Nephron (organoid): ENCODE data around the gene BEX5.
"Not testable (repeated sequence)": the region's sequence is repeated elsewhere in the genome, so short reads cannot be mapped to it uniquely, and the experiment has no call there.

Source experiments
- H3K27ac Mint-ChIP-seq, 3 experiments: 2 replicates each; pipeline ENCODE4 v1.8.0; 2020; ENCODE audit warnings: mixed read lengths in 3 of 3, mild to moderate bottlenecking in 2 of 3, moderate library complexity in 1 of 3
- H3K27me3 Mint-ChIP-seq: 2 replicates; pipeline ENCODE4 v1.8.0; 2021; ENCODE audit warnings: low read depth, mild to moderate bottlenecking, moderate library complexity, mixed read lengths
- H3K36me3 Mint-ChIP-seq: 2 replicates; pipeline ENCODE4 v1.8.0; 2020; ENCODE audit warnings: low read depth, mixed read lengths
- H3K4me1 Mint-ChIP-seq: 2 replicates; pipeline ENCODE4 v1.8.0; 2020; ENCODE audit warnings: mixed read lengths
- H3K4me3 Mint-ChIP-seq, 3 experiments: 2 replicates each; pipeline ENCODE4 v1.8.0; 2020; ENCODE audit warnings: mild to moderate bottlenecking in 3 of 3, mixed read lengths in 3 of 3, moderate library complexity in 2 of 3
- H3K9me3 Mint-ChIP-seq: 2 replicates; pipeline ENCODE4 v1.8.0; 2020; ENCODE audit warnings: mixed read lengths
- CTCF ChIP-seq, 3 experiments: fragments of 200-600 bp; sonication (generic); IDR thresholded peaks; one replicate each; pipeline ENCODE4 v1.5.0; 2021; ENCODE audit warnings: antibody characterized with exemption in 3 of 3; ENCODE audit not compliant: unreplicated experiment in 3 of 3

BEX5 gene

GRCh38 chrX:102155806-102156179, at the start of gene BEX5:
Gene BEX5, minus strand, starts transcription at chrX:102155977. Its CDS starts 1,712 bp downstream, at chrX:102154265.
- H3K36me3 Mint-ChIP-seq: no peaks in the 10 kb centered on the region
- H3K9me3 Mint-ChIP-seq: peaks cover 9% of the 10 kb centered on the region
- no peak for TF ChIP-seq CTCF (IDR thresholded peaks at IDR 0.05; ENCODE audit: unreplicated experiment in 3 of 3)
- peak within 1 kb of the TSS; percentile 44 to 82 (median 78) for H3K27ac Mint-ChIP-seq
- no peaks in the 10 kb centered on the region for H3K4me1 Mint-ChIP-seq
- peaks cover 24% of the 10 kb centered on the region for H3K27me3 Mint-ChIP-seq
- H3K4me3 Mint-ChIP-seq: peak within 1 kb of the TSS; percentile 92 to 96 (median 94)

GRCh38 chrX:102185967-102186720, 30.4 kb upstream of the BEX5 start:
- no peak for TF ChIP-seq CTCF (IDR thresholded peaks at IDR 0.05; ENCODE audit: unreplicated experiment in 3 of 3)
- no peak overlapping the region for H3K4me3 Mint-ChIP-seq
- peaks cover 54% of the 10 kb centered on the region for H3K9me3 Mint-ChIP-seq
- no peaks in the 10 kb centered on the region for H3K27me3 Mint-ChIP-seq
- no peak overlapping the region for H3K27ac Mint-ChIP-seq
- H3K36me3 Mint-ChIP-seq: no peaks in the 10 kb centered on the region
- H3K4me1 Mint-ChIP-seq: no peaks in the 10 kb centered on the region

GRCh38 chrX:102154900-102155805, 624 bp downstream of the BEX5 start:
- no peak for TF ChIP-seq CTCF (IDR thresholded peaks at IDR 0.05; ENCODE audit: unreplicated experiment in 3 of 3)
- peaks cover 7% of the 10 kb centered on the region for H3K9me3 Mint-ChIP-seq
- no peaks in the 10 kb centered on the region for H3K36me3 Mint-ChIP-seq
- no peaks in the 10 kb centered on the region for H3K4me1 Mint-ChIP-seq
- peak overlapping the region; percentile 92 to 96 (median 94) for H3K4me3 Mint-ChIP-seq
- H3K27ac Mint-ChIP-seq: peak overlapping the region; percentile 44 to 82 (median 78)
- peaks cover 24% of the 10 kb centered on the region for H3K27me3 Mint-ChIP-seq

GRCh38 chrX:102154218-102154860, 1.4 kb downstream of the BEX5 start:
- Mint-ChIP-seq H3K4me3 (peak overlapping the region; percentile 92 to 96 (median 94)), H3K9me3 (peaks cover 6% of the 10 kb centered on the region), H3K27me3 (peaks cover 24% of the 10 kb centered on the region), H3K27ac (no peak overlapping the region), H3K4me1 (no peaks in the 10 kb centered on the region), H3K36me3 (no peaks in the 10 kb centered on the region)
- peak in 1 of 3 experiments; percentile 15 for TF ChIP-seq CTCF (IDR thresholded peaks at IDR 0.05; ENCODE audit: unreplicated experiment in 3 of 3)

GRCh38 chrX:102142274-102142673, 13.5 kb downstream of the BEX5 start, which contains the start of gene TCEAL6:
Gene TCEAL6, minus strand, starts transcription at chrX:102142481.
- not testable (repeated sequence) for H3K4me3 Mint-ChIP-seq, H3K27me3 Mint-ChIP-seq, H3K4me1 Mint-ChIP-seq, H3K27ac Mint-ChIP-seq, H3K36me3 Mint-ChIP-seq
- H3K9me3 Mint-ChIP-seq: peaks cover 16% of the 10 kb centered on the region

- peaks cover 16% of the 10 kb centered on the region for H3K9me3 Mint-ChIP-seq
- H3K36me3 Mint-ChIP-seq, H3K27ac Mint-ChIP-seq, H3K4me1 Mint-ChIP-seq, H3K27me3 Mint-ChIP-seq, H3K4me3 Mint-ChIP-seq: not testable (repeated sequence)
Measured at GRCh38 chrX:102141631-102142030, 14.1 kb downstream of the BEX5 start.

- H3K4me1 Mint-ChIP-seq, H3K27ac Mint-ChIP-seq, H3K4me3 Mint-ChIP-seq, H3K36me3 Mint-ChIP-seq, H3K27me3 Mint-ChIP-seq: not testable (repeated sequence)
- peaks cover 16% of the 10 kb centered on the region for H3K9me3 Mint-ChIP-seq
Measured at GRCh38 chrX:102140876-102141275, 14.9 kb downstream of the BEX5 start.
